Dermis microvascular lymphatic vessel endothelial cell (primary cell): Measurements from ENCODE around the gene ZNF32. TPM values are rescaled to one million over a fixed set of nuclear protein-coding genes. Genes with fewer than 3 reads are reported as not detected.
"Not testable (repeated sequence)": the region's sequence is repeated elsewhere in the genome, so short reads cannot be mapped to it uniquely, and the experiment has no call there.

Source experiments
- DNase-seq, 2 donors: peaks; one replicate each; pipeline versions ENCODE4 v3.0.0 to v3.0.0-alpha.2; 2010; ENCODE audit warnings: low read depth in 2 of 2
- total RNA-seq: library from RNA; depleted of rRNA; stranded (reverse); fragments of >200 nt; gene quantifications from 2 replicates; pipeline ENCODE4 v1.2.1, GENCODE V29; 2014

The ZNF32 gene
- total RNA-seq, 1 donor from 2014 or later: 16.3 TPM

DNA sequence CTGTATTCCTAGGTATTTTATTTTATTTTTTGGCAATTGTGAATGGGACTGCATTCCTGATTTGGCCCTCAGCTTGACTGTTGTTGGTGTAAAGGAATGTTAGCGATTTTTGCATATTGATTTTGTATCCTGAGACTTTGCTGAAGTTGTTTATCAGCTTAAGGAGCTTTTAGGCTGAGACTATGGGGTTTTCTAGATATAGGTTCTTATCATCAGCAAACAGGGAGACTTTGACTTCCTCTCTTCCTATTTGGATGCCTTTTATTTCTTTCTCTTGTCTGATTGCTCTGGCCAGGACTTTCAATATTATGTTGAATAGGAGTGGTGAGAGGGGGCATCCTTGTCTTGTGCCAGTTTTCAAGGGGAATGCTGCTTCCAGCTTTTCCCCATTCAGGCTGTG is 12.9 kb downstream of the ZNF32 start:
- not testable (repeated sequence) for DNase-seq

- DNase-seq: no peak
Observed at GRCh38 chr10:43628956-43629355, 19.7 kb downstream of the ZNF32 start.

DNA sequence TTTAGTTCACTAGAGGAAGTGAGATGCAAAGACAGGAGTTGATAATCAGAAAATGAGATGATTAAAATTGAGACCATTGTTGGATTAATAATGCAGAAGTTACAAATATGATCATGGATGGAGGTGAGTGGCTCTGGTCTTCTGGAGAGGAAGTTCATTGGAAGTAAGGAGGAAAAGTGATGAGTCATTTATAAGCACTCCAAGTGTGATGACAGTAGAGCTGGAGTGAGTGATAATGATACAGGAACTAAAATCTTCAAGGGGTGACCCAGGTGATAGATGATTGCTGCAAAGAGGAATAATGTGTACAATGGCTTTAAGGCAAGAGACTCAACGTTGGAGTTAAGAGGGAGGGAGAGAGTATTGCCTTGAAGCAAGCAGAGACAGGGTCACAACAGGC is 20.7 kb downstream of the ZNF32 start:
- DNase-seq: no peak

DNA sequence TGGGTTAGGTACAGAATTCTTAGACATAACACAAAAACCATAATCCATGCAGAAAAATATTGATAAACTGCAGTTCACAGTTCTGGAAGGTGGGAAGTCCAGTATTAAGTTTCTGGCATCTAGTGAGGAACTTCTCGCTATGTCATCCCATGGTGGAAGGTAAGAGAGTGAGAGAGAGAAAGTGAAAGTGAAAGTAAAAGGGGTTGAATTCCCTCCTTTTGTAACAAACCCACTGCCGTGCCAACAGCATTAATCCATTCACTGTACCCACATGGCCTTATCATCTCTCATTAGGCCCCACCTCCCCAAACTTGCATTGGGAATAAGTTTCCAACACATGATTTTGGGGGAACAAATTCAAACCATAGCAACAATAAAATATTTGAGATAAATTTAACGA is 25.3 kb downstream of the ZNF32 start:
- DNase-seq: peak; percentile 6 to 23

GRCh38 chr10:43622038-43622437 is 26.6 kb downstream of the ZNF32 start:
- DNase-seq: no peak

- no peak for DNase-seq
Observed at GRCh38 chr10:43619368-43619767, 29.3 kb downstream of the ZNF32 start.

DNA sequence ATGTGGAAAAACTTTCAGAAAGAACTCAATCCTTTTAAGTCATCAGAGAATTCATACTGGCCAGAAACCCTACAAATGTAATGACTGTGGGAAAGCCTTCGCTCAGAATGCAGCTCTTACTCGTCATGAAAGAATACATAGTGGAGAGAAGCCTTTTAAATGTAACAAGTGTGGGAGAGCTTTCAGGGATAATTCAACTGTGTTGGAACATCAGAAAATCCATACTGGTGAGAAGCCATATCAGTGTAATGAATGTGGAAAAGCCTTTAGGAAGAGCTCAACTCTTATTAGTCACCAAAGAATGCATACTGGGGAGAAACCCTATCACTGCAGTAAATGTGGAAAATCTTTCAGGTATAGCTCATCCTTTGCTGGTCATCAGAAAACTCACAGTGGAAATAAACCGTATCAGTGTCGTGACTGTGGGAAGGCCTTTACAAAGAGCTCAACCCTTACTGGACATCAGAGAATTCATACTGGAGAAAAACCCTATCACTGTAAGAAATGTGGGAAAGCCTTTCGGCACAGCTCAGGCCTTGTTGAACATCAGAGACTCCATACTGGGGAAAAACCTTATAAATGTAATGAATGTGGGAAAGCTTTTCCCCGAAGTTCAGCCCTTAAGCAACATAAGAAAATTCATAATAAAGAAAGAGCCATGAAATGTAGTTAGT is 31.8 kb downstream of the ZNF32 start:
- no peak for DNase-seq

- no peak for DNase-seq
Observed at GRCh38 chr10:43610636-43611035, 38.0 kb downstream of the ZNF32 start.

DNA sequence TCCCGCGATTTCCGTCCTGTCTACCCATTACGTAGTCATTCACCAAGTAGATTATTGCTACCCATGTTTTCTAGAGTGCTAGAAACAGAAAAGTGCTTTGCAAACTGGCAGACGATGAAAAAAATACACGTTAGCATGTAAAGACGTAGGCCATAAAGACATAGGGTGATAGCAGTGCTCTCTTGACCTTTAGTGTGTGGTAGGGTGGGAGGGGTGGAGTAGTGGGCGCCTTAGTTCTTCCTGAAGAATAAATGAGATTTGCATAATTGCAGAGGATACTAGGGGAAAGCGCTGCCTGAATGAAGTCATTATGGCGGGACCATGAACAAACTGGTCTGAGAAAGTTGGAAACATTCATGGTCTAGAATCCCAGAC is 41.5 kb downstream of the ZNF32 start:
- no peak for DNase-seq

- DNase-seq: peak; percentile 39 to 63
Observed at GRCh38 chr10:43606323-43607198, 42.1 kb downstream of the ZNF32 start, which contains the start of gene ZNF485. Gene ZNF485, plus strand, starts transcription at chr10:43606438. Its CDS starts 613 bp downstream, at chr10:43607051.

GRCh38 chr10:43605850-43606322 is 42.8 kb downstream of the ZNF32 start:
- DNase-seq: no peak

GRCh38 chr10:43601576-43601975 is 47.1 kb downstream of the ZNF32 start:
- not testable (repeated sequence) for DNase-seq

DNA sequence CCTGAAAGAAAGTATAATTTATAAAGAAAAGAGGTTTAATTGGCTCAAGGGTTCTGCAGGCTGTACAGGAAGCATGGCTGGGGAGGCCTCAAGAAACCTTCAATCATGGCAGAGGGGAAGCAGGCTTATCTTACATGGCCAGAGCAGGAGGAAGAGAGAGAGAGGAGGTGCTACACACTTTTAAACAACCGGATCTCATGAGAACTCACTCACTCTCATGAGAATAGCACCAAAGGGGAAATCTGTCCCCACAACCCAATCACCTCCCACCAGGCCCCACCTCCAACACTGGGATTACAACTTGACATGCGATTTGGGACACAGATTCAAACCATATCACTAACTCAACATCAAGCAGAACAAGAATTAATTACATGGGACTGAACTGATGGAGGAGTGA is 49.3 kb downstream of the ZNF32 start:
- no peak for DNase-seq

GRCh38 chr10:43598446-43598845 is 50.2 kb downstream of the ZNF32 start:
- DNase-seq: no peak

GRCh38 chr10:43596546-43596945 is 52.1 kb downstream of the ZNF32 start:
- DNase-seq: no peak

DNA sequence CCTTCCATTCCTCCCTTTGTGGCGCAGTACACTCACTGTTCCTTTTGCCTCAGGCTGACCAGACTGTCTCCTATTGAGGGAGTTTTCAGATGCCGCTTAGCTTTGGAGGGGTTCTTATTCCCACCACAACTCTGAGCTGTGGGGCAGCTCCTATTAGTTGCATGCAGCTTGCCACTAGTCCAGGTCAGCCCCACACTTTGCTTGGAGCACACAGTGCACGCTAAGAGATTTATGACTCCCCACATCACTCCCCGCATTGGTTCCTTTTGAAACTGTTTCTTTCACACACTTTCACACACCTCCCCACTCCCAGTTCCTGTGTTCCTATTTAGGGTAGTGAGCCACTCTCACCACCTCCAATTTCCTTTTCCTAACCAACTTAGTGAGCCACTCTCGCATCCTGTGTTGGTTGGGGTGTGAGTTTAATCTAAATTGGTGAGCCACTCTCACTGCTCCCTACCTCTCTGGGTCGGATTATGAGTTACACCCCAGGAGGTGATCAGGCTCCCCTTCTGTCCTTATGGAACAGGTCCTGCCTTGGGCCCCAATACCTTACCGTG is 52.9 kb downstream of the ZNF32 start:
- no peak for DNase-seq

DNA sequence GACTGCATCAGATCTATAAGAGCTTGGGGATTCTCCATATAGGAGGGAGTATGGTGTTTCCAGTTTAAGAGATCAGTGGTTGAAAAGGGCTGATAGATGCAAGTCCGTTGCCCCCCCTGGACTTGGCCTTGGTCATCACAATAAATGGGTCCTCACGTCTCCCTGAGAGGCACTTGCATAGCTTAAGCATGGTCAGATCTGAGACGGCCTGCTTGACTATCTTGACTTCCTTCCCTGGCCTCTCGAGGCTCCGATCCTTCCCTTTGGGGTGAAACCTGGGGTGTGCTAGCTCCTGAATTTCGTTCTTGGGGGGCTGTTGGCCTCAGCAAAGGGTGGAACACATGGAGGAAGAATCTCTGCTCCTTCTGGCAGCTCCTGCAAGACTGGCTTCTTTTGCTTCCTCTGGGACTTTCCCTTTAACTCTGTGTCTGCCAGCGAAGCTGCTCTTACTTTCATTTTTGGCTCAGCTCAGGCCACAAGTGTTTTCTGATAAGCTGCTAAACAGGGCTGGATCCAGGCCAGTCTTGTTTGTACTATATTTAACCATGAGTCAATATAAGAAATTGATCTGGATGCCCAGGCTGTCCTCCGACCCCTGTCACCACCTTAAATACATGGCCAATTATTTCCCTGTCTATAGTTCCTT is 53.6 kb downstream of the ZNF32 start:
- DNase-seq: no peak

Other genes with a start within 250 kb of the ZNF32 start
- 167 and 193 TPM in 2 replicates for gene HNRNPF, start 239.7 kb downstream of the ZNF32 start, total RNA-seq
- gene ZNF487, start 211.8 kb downstream of the ZNF32 start, total RNA-seq: 1.9 TPM in 2 replicates
- gene ZNF239, start 74.3 kb downstream of the ZNF32 start, total RNA-seq: 0.13 and 0.25 TPM in 2 replicates
- 0.51 and 0.76 TPM in 2 replicates for gene ZNF485, start 42.4 kb downstream of the ZNF32 start, total RNA-seq